Measurements from ENCODE around the gene MAD1L1.
A peak's percentile ranks its signal among the peaks of the same experiment; 100 is the strongest.

MAD1L1 gene

GRCh38 chr7:2112261-2113198, 120.2 kb downstream of the MAD1L1 start:
- no peaks in the 10 kb centered on the region for H3K9me2 ChIP-seq (replicated peaks; ENCODE audit: control insufficient read depth, low read length)
- H3K27ac ChIP-seq (ENCODE audit: low read depth, low read length), result peak overlapping the region; percentile 45
- H3K79me2 ChIP-seq (ENCODE audit: control insufficient read depth, low read length), result peaks cover 23% of the 10 kb centered on the region
- H3K36me3 ChIP-seq (ENCODE audit: control insufficient read depth, low read length), result peaks cover 7% of the 10 kb centered on the region
- TF ChIP-seq CTCF (IDR thresholded peaks at IDR 0.05; ENCODE audit: low read depth, low read length, poor library complexity, severe bottlenecking) (no peak), EZH2phosphoT487 (IDR thresholded peaks at IDR 0.05; ENCODE audit: borderline replicate concordance, low read length) (no peak)
- no peaks in the 10 kb centered on the region for H4K20me1 ChIP-seq (ENCODE audit: control insufficient read depth, insufficient read depth, low read depth, low read length)
- no peaks in the 10 kb centered on the region for H3K9me3 ChIP-seq (ENCODE audit: control insufficient read depth, insufficient read depth, low read length)
- peak overlapping the region; percentile 66 for H3K4me3 ChIP-seq (ENCODE audit: low read length)
- H3K27me3 ChIP-seq (ENCODE audit: control insufficient read depth, low read length), result no peaks in the 10 kb centered on the region
- peaks cover 20% of the 10 kb centered on the region for H3F3A ChIP-seq (ENCODE audit: control insufficient read depth, insufficient read depth)
- peak overlapping the region; percentile 89 for H3K4me2 ChIP-seq (ENCODE audit: low read length)
- H3K4me1 ChIP-seq (ENCODE audit: control insufficient read depth, low read length), result peaks cover 67% of the 10 kb centered on the region

- H3F3A ChIP-seq (ENCODE audit: control insufficient read depth, insufficient read depth), result peaks cover 20% of the 10 kb centered on the region
- peak overlapping the region; percentile 89 for H3K4me2 ChIP-seq (ENCODE audit: low read length)
- H4K20me1 ChIP-seq (ENCODE audit: control insufficient read depth, insufficient read depth, low read depth, low read length), result no peaks in the 10 kb centered on the region
- H3K4me3 ChIP-seq (ENCODE audit: low read length), result peak overlapping the region; percentile 66; the same call in 1 of the 2 replicates
- peak overlapping the region; percentile 85; the same call in 1 of the 2 replicates for H3K27ac ChIP-seq (ENCODE audit: low read depth, low read length)
- H3K9me3 ChIP-seq (ENCODE audit: control insufficient read depth, insufficient read depth, low read length), result no peaks in the 10 kb centered on the region
- H3K9me2 ChIP-seq (replicated peaks; ENCODE audit: control insufficient read depth, low read length), result no peaks in the 10 kb centered on the region
- peaks cover 66% of the 10 kb centered on the region for H3K4me1 ChIP-seq (ENCODE audit: control insufficient read depth, low read length)
- H3K36me3 ChIP-seq (ENCODE audit: control insufficient read depth, low read length), result peaks cover 8% of the 10 kb centered on the region
- TF ChIP-seq CTCF (IDR thresholded peaks at IDR 0.05; ENCODE audit: low read depth, low read length, poor library complexity, severe bottlenecking) (no peak), EZH2phosphoT487 (IDR thresholded peaks at IDR 0.05; ENCODE audit: borderline replicate concordance, low read length) (no peak)
- peaks cover 23% of the 10 kb centered on the region for H3K79me2 ChIP-seq (ENCODE audit: control insufficient read depth, low read length)
- H3K27me3 ChIP-seq (ENCODE audit: control insufficient read depth, low read length), result no peaks in the 10 kb centered on the region
Observed at GRCh38 chr7:2111568-2111967, 121.2 kb downstream of the MAD1L1 start.

GRCh38 chr7:2110610-2111396, 121.9 kb downstream of the MAD1L1 start:
- TF ChIP-seq CTCF (IDR thresholded peaks at IDR 0.05; ENCODE audit: low read depth, low read length, poor library complexity, severe bottlenecking) (no peak), EZH2phosphoT487 (IDR thresholded peaks at IDR 0.05; ENCODE audit: borderline replicate concordance, low read length) (no peak)
- Histone ChIP-seq H3K4me3 (ENCODE audit: low read length) (peak overlapping the region; percentile 68), H3F3A (ENCODE audit: control insufficient read depth, insufficient read depth) (peaks cover 20% of the 10 kb centered on the region), H4K20me1 (ENCODE audit: control insufficient read depth, insufficient read depth, low read depth, low read length) (no peaks in the 10 kb centered on the region), H3K27me3 (ENCODE audit: control insufficient read depth, low read length) (no peaks in the 10 kb centered on the region), H3K9me3 (ENCODE audit: control insufficient read depth, insufficient read depth, low read length) (no peaks in the 10 kb centered on the region), H3K36me3 (ENCODE audit: control insufficient read depth, low read length) (peaks cover 8% of the 10 kb centered on the region), H3K79me2 (ENCODE audit: control insufficient read depth, low read length) (peaks cover 23% of the 10 kb centered on the region), H3K4me1 (ENCODE audit: control insufficient read depth, low read length) (peaks cover 66% of the 10 kb centered on the region), H3K9me2 (replicated peaks; ENCODE audit: control insufficient read depth, low read length) (no peaks in the 10 kb centered on the region), H3K4me2 (ENCODE audit: low read length) (peak overlapping the region; percentile 89), H3K27ac (ENCODE audit: low read depth, low read length) (peak overlapping the region; percentile 85)
